PFSK-1 (cell line): ENCODE data around the gene DACT3.

Experiments used
- SIN3A ChIP-seq: IDR thresholded peaks from 2 replicates; pipeline ENCODE4 v1.6.1; 2012; ENCODE audit warnings: mild to moderate bottlenecking, low read length, moderate library complexity, borderline replicate concordance; ENCODE audit not compliant: insufficient read depth
- TAF1 ChIP-seq: IDR thresholded peaks from 2 replicates; pipeline ENCODE4 v1.6.1; 2012; ENCODE audit warnings: low read length, control low read depth, borderline replicate concordance; ENCODE audit not compliant: insufficient read depth

DNA sequence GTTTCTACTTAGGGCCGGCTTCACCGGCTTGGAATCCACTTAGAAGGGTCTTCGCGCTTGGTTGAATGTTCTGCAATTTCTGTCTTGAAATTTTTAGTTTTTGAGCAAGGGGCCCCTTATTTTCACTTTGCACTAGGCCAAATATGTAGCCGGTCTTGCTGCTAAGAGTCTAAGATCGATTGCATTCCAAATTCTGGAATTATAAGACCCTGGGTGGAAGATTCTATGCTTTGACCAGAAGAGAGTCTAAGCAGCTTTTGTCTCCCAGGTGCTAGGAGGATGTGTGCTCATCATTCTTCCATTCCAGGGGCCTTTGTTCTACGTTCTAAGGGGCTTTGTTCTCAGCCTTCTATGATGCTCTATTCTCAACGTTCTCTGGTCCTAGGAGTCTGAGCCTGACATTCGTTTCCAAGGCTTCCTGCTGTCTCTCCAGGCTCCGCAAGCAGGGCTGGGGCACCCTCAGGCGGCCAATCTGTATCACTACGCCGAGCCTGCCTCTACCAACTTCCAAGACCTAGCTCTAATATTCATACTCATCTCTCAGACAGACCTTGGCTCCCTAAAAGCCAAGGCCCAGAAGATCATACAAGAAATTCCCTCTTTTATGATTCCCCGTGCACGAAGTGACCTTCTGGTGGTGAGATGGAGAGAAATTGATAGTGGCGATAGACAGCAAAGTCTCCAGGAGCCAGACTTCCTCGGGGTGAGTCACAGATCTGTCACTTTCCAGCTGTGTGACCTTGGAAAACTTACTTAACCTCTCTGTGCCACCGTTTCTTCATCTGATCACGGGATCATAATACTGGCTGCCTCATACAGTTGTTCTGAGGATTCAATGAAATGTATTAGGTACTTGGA, 982 bp upstream of the DACT3 start:
- TF ChIP-seq TAF1: no peak
- no peak for TF ChIP-seq SIN3A
